Suprapubic skin (tissue), 4 donors: ENCODE results near the gene RFXANK.

Experiments used
- CTCF ChIP-seq, 2 donors: fragments of 200-600 bp in 1 of 2; fragments of 450-650 bp in 1 of 2; sonication (generic) in 1 of 2; IDR thresholded peaks; one replicate each; pipeline ENCODE4 v1.5.1; 2016 to 2019; ENCODE audit warnings: antibody characterized with exemption in 2 of 2, mild to moderate bottlenecking in 1 of 2, moderate library complexity in 1 of 2
- POLR2A ChIP-seq, 2 donors: fragments of 450-650 bp; IDR thresholded peaks; one replicate each; pipeline ENCODE4 v1.6.1; 2017; ENCODE audit warnings: antibody characterized with exemption in 2 of 2, mild to moderate bottlenecking in 2 of 2, moderate library complexity in 2 of 2
- POLR2AphosphoS5 ChIP-seq, 3 donors: sonication (generic); formaldehyde crosslinking; IDR thresholded peaks; one replicate each; pipeline ENCODE4 v1.6.1; 2017; ENCODE audit warnings: antibody characterized with exemption in 3 of 3

- TF ChIP-seq POLR2A (IDR thresholded peaks at IDR 0.05), result no peak
- no peak for TF ChIP-seq CTCF (IDR thresholded peaks at IDR 0.05)
- TF ChIP-seq POLR2AphosphoS5 (IDR thresholded peaks at IDR 0.05), result no peak
These were observed 29.6 kb upstream of the RFXANK start for GRCh38 chr19:19162495-19162894.
